ENCODE data around the gene MAP2K1. TPM values are rescaled to one million over a fixed set of nuclear protein-coding genes. Genes with fewer than 3 reads are reported as not detected.
"Not testable (repeated sequence)": the region's sequence is repeated elsewhere in the genome, so short reads cannot be mapped to it uniquely, and the experiment has no call there.

The MAP2K1 gene
- total RNA-seq, 1 experiment from 2014 or later = 108 TPM

DNA sequence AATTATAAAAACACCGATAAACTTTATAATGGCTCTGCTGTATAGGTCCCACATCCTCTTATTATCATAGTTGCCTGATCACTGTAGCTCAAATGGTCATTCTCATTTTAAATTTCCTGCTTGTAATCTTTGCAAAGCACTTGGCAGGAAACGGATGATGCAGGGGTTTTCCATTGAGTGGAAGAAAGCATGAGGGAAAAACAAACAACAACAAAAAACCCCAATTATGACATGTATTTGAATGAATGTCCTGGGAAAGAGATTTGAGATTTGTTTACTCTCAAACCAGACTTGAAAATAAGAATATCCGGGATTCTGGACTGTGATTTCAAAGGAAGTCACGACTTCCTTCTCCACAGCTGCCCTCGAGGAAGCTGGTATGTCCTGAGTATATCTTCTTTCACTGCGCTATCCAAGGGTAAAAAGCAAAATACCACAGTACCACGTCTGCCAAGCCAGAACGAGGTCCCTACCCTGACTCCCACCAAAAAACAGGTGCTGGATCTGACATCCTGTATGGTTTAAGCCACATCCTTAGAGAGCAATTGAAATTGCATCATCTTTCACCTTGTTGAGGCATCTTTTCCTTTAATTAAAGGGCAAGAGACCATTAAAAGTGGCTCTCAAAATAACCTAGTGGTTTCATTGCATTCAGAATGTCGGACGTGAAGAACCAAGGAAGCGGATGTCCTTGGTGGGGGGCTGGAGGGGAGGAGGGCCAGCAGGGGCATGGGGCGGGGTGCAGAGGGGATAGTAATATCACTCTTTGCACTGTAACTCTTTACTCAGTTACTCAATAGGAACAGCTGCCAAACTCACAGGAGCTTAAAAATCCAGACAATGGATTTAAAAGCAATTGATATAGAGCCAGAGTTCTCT lies 16.7 kb upstream of the MAP2K1 start:
- no peaks in the 10 kb centered on the region for H3K9me3 Mint-ChIP-seq (ENCODE audit: unreplicated experiment)
- H3K4me1 Mint-ChIP-seq (ENCODE audit: insufficient read depth, unreplicated experiment) = peaks cover 7% of the 10 kb centered on the region
- peak; percentile 54 for DNase-seq (ENCODE audit: unreplicated experiment)
- peak overlapping the region; percentile 48 for H3K4me3 Mint-ChIP-seq (ENCODE audit: unreplicated experiment)
- no peak overlapping the region for H3K27ac Mint-ChIP-seq (ENCODE audit: low read depth, unreplicated experiment)
- intact Hi-C loops (cut with micrococcal nuclease) = no loop called here
- no peaks in the 10 kb centered on the region for H3K27me3 Mint-ChIP-seq (ENCODE audit: insufficient read depth, unreplicated experiment)
- no peaks in the 10 kb centered on the region for H3K36me3 Mint-ChIP-seq (ENCODE audit: insufficient read depth, unreplicated experiment)
- TF ChIP-seq, protein P1, sequence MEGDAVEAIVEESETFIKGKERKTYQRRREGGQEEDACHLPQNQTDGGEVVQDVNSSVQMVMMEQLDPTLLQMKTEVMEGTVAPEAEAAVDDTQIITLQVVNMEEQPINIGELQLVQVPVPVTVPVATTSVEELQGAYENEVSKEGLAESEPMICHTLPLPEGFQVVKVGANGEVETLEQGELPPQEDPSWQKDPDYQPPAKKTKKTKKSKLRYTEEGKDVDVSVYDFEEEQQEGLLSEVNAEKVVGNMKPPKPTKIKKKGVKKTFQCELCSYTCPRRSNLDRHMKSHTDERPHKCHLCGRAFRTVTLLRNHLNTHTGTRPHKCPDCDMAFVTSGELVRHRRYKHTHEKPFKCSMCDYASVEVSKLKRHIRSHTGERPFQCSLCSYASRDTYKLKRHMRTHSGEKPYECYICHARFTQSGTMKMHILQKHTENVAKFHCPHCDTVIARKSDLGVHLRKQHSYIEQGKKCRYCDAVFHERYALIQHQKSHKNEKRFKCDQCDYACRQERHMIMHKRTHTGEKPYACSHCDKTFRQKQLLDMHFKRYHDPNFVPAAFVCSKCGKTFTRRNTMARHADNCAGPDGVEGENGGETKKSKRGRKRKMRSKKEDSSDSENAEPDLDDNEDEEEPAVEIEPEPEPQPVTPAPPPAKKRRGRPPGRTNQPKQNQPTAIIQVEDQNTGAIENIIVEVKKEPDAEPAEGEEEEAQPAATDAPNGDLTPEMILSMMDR (IDR thresholded peaks at IDR 0.05; ENCODE audit: unreplicated experiment) = no peak
- BruUV-seq (replicated peaks) = TSS peak; percentile 95
- ChIA-PET CTCF (interaction anchor here (0.6 to 1.5 kb wide), 3 partner anchors 25 to 482 kb away, joined by 3 to 5 read pairs (median 4); no protein-coding TSS in a partner anchor), POLR2A (interaction anchor here (0.6 to 2.9 kb wide), 3 partner anchors 12 to 410 kb away, joined by 3 to 13 read pairs (median 3); partner anchors contain the start of gene MAP2K1)

DNA sequence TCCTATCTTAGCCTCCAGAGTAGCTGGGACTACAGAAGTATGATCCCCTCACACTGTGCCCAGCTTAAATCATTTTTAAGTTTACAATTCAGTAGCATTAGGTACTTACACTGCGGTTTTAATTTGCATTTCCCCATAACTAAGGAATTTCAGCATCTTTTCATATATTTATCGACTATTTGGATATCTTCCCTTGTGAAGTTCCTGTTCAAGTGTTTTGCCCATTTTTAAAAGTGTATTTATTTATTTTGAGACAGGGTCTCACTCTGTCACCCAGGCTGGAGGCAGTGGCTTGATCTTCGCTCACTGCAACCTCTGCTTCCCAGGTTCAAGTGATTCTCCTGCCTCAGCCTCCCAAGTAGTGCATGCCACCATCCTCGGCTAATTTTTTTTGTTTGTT lies 12.5 kb upstream of the MAP2K1 start:
- Mint-ChIP-seq H3K36me3 (ENCODE audit: insufficient read depth, unreplicated experiment) (no peaks in the 10 kb centered on the region), H3K27ac (ENCODE audit: low read depth, unreplicated experiment) (no peak overlapping the region), H3K9me3 (ENCODE audit: unreplicated experiment) (no peaks in the 10 kb centered on the region), H3K4me3 (ENCODE audit: unreplicated experiment) (no peak overlapping the region), H3K27me3 (ENCODE audit: insufficient read depth, unreplicated experiment) (no peaks in the 10 kb centered on the region), H3K4me1 (ENCODE audit: insufficient read depth, unreplicated experiment) (peaks cover 7% of the 10 kb centered on the region)
- intact Hi-C loops (cut with micrococcal nuclease) = no loop called here
- POLR2A ChIA-PET = interaction anchor here (1.6 to 2.0 kb wide), 2 partner anchors 13 to 14 kb away, joined by 5 to 6 read pairs; no protein-coding TSS in a partner anchor
- TF ChIP-seq, protein P1 (IDR thresholded peaks at IDR 0.05; ENCODE audit: unreplicated experiment) = no peak
- BruUV-seq (replicated peaks) = no TSS peak
- CTCF ChIA-PET = no interaction called here
- no peak for DNase-seq (ENCODE audit: unreplicated experiment)

DNA sequence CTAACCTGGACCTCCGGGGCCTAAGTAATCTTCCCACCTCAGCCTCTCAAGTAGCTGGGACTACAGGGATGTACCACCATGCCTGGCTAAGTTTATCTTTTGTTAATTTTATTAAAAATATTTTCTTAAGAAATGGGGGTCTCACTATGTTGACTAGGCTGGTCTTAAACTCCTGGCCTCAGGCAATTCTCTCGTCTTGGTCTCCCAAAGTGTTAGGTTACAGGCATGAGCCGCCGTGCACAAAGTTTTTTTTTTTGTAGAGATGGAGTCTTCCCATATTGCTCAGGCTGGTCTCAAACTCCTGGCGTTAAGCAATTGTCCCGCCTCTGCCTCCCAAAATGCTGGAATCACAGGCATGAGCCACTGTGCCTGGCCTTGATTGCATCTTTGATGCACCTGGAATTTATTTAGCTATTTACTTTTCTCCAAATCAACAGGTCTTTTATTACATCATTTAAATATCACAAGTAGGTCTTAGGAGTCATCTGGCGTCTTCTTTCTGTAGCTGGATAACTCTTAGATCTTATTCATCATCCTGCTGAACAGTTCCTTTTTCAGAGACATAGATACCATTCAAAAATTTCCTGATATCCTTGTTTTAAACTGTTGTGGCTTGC lies 7.8 kb upstream of the MAP2K1 start:
- H3K36me3 Mint-ChIP-seq (ENCODE audit: insufficient read depth, unreplicated experiment) = no peaks in the 10 kb centered on the region
- TF ChIP-seq, protein P1 (IDR thresholded peaks at IDR 0.05; ENCODE audit: unreplicated experiment) = no peak
- H3K27me3 Mint-ChIP-seq (ENCODE audit: insufficient read depth, unreplicated experiment) = no peaks in the 10 kb centered on the region
- no peaks in the 10 kb centered on the region for H3K4me1 Mint-ChIP-seq (ENCODE audit: insufficient read depth, unreplicated experiment)
- no peak overlapping the region for H3K4me3 Mint-ChIP-seq (ENCODE audit: unreplicated experiment)
- no peaks in the 10 kb centered on the region for H3K9me3 Mint-ChIP-seq (ENCODE audit: unreplicated experiment)
- CTCF ChIA-PET = interaction anchor here (0.7 kb wide), 1 partner anchor 111 kb away, joined by 8 read pairs; no protein-coding TSS in a partner anchor
- BruUV-seq (replicated peaks) = no TSS peak
- POLR2A ChIA-PET = interaction anchor here (0.9 kb wide), 1 partner anchor 9 kb away, joined by 3 read pairs; no protein-coding TSS in a partner anchor
- H3K27ac Mint-ChIP-seq (ENCODE audit: low read depth, unreplicated experiment) = no peak overlapping the region
- DNase-seq (ENCODE audit: unreplicated experiment) = no peak
- intact Hi-C loops (cut with micrococcal nuclease) = no loop called here

DNA sequence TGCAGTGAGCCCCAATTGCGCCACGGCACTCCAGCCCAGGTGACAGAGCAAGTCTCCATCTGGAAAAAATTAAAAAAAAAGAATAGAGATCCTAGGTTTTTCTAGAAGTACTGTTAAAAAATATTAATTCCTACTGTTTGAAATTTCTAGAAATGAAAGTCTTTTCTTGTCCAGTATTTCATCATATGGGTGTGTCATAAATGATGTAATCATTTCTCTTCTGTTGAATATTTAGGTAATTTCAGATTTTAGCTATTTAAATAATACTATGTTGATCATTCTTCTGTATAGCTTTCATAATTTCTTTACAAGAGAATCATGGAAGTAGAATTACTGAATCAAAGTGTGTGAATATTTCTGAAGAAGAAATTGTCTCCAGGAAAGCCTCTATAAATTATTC lies 5.3 kb upstream of the MAP2K1 start:
- DNase-seq (ENCODE audit: unreplicated experiment); H3K27ac Mint-ChIP-seq (ENCODE audit: low read depth, unreplicated experiment); BruUV-seq (replicated peaks); H3K9me3 Mint-ChIP-seq (ENCODE audit: unreplicated experiment); H3K36me3 Mint-ChIP-seq (ENCODE audit: insufficient read depth, unreplicated experiment); H3K4me1 Mint-ChIP-seq (ENCODE audit: insufficient read depth, unreplicated experiment); intact Hi-C loops (cut with micrococcal nuclease); H3K27me3 Mint-ChIP-seq (ENCODE audit: insufficient read depth, unreplicated experiment); H3K4me3 Mint-ChIP-seq (ENCODE audit: unreplicated experiment); CTCF ChIA-PET: not testable (repeated sequence)
- POLR2A ChIA-PET = interaction anchor here (0.9 to 1.0 kb wide), 2 partner anchors 11 to 122 kb away, joined by 3 read pairs; no protein-coding TSS in a partner anchor

Data from MCF 10A (cell line).